Right atrium auricular region (tissue), 2 donors: ENCODE measurements around the gene IL17REL. TPM values are rescaled to one million over a fixed set of nuclear protein-coding genes. Genes with fewer than 3 reads are reported as not detected.

Experiments
- DNase-seq: peaks from one replicate; pipeline ENCODE4 v3.0.0-alpha.2; 2019; ENCODE audit warnings: low spot score
- H3K27ac ChIP-seq, 2 donors: fragments of 200-600 bp; sonication (generic); 1 replicate in 1 of 2; 2 replicates in 1 of 2; pipeline ENCODE4 v1.5.1; 2016 to 2019
- H3K27me3 ChIP-seq, 2 donors: fragments of 200-600 bp; sonication (generic); one replicate each; pipeline versions ENCODE4 v1.5.1 to v1.6.0; 2017 to 2019
- H3K36me3 ChIP-seq: fragments of 200-600 bp; sonication (generic); one replicate; pipeline ENCODE4 v1.5.1; 2016
- H3K4me1 ChIP-seq, 2 donors: fragments of 200-600 bp; sonication (generic); one replicate each; pipeline versions ENCODE4 v1.5.1 to v1.6.0; 2017 to 2019
- H3K4me3 ChIP-seq, 2 donors: fragments of 200-600 bp; sonication (generic); 1 replicate in 1 of 2; 2 replicates in 1 of 2; pipeline ENCODE4 v1.5.1; 2017 to 2019; ENCODE audit warnings: mild to moderate bottlenecking in 1 of 2, moderate library complexity in 1 of 2
- H3K9me3 ChIP-seq, 2 donors: fragments of 200-600 bp; sonication (generic); one replicate each; pipeline ENCODE4 v1.5.1; 2019
- CTCF ChIP-seq, 2 donors: fragments of 200-600 bp; sonication (generic); IDR thresholded peaks; one replicate each; pipeline ENCODE4 v1.5.1; 2019; ENCODE audit warnings: antibody characterized with exemption in 2 of 2
- total RNA-seq, 2 donors: library from RNA; depleted of rRNA; stranded (reverse); fragments of >200 nt; gene quantifications; one replicate each; pipeline ENCODE4 v1.1.0, GENCODE V29; 2016

IL17REL gene
- total RNA-seq, 2 donors from 2014 or later, result not detected

GRCh38 chr22:49968831-49969661 is 43.5 kb downstream of the IL17REL start:
- Histone ChIP-seq H3K9me3 (no peaks in the 10 kb centered on the region), H3K27me3 (no peaks in the 10 kb centered on the region), H3K36me3 (peaks cover 4% of the 10 kb centered on the region), H3K4me1 (peaks cover 0 to 85% of the 10 kb centered on the region in 2 donors), H3K4me3 (no peak overlapping the region), H3K27ac (peak overlapping the region; percentile 96 to 98)
- TF ChIP-seq CTCF (IDR thresholded peaks at IDR 0.05), result no peak
- DNase-seq, result no peak

GRCh38 chr22:49968313-49968830 is 44.2 kb downstream of the IL17REL start:
- Histone ChIP-seq H3K27me3 (no peaks in the 10 kb centered on the region), H3K27ac (peak overlapping the region; percentile 96 to 98), H3K4me3 (no peak overlapping the region), H3K9me3 (no peaks in the 10 kb centered on the region), H3K36me3 (peaks cover 11% of the 10 kb centered on the region), H3K4me1 (peaks cover 0 to 92% of the 10 kb centered on the region in 2 donors)
- TF ChIP-seq CTCF (IDR thresholded peaks at IDR 0.05), result no peak
- no peak for DNase-seq

- Histone ChIP-seq H3K9me3 (no peaks in the 10 kb centered on the region), H3K4me1 (peaks cover 0 to 98% of the 10 kb centered on the region in 2 donors), H3K36me3 (peaks cover 17% of the 10 kb centered on the region), H3K27ac (peak overlapping the region; percentile 96 to 98), H3K4me3 (peak overlapping the region in 1 of 2 donors; percentile 31), H3K27me3 (no peaks in the 10 kb centered on the region)
- DNase-seq, result peak; percentile 69
- TF ChIP-seq CTCF (IDR thresholded peaks at IDR 0.05), result no peak
Observed at GRCh38 chr22:49967706-49968208, 44.8 kb downstream of the IL17REL start.

- Histone ChIP-seq H3K27me3 (no peaks in the 10 kb centered on the region), H3K4me1 (peaks cover 0 to 97% of the 10 kb centered on the region in 2 donors), H3K9me3 (no peaks in the 10 kb centered on the region), H3K36me3 (peaks cover 20% of the 10 kb centered on the region), H3K4me3 (peak overlapping the region in 1 of 2 donors; percentile 31), H3K27ac (peak overlapping the region; percentile 96 to 98)
- DNase-seq, result peak; percentile 80
- TF ChIP-seq CTCF (IDR thresholded peaks at IDR 0.05), result no peak
Observed at GRCh38 chr22:49966774-49967705, 45.5 kb downstream of the IL17REL start.

- peaks cover 0 to 93% of the 10 kb centered on the region in 2 donors for H3K4me1 ChIP-seq
- no peak overlapping the region for H3K4me3 ChIP-seq
Observed at GRCh38 chr22:49966041-49966773, 46.4 kb downstream of the IL17REL start.

More at GRCh38 chr22:49966041-49966773, 46.4 kb downstream of the IL17REL start:
- H3K36me3 ChIP-seq, result peaks cover 28% of the 10 kb centered on the region
- no peaks in the 10 kb centered on the region for H3K9me3 ChIP-seq
- H3K27me3 ChIP-seq, result no peaks in the 10 kb centered on the region
- TF ChIP-seq CTCF (IDR thresholded peaks at IDR 0.05), result no peak
- DNase-seq, result no peak
- H3K27ac ChIP-seq, result peak overlapping the region; percentile 96 to 98
